Measurements from ENCODE around the gene MPDZ. TPM values are rescaled to one million over a fixed set of nuclear protein-coding genes. Genes with fewer than 3 reads are reported as not detected.

The MPDZ gene
- total and polyA plus RNA-seq, 4 donors, result 9.5 to 62.7 (median 16.2) TPM

DNA sequence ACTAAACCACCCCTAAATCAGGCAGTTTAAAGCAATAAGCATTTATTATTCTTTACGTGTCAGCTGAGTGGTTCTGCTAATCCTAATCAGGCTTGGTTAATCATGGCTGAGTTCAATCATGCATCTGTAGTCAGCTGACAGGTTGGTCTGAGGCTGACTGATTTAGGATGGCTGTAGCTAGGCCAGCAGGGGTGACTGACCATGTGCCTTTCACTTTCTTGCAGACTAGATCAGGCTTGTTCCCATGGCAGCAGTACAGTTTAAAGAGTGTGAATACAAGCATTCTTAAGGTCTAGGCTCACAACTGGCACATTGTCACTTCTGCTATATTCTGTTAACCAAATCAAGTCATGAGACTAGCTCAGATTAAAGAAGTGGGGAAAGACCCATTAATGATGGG lies 16.1 kb upstream of the MPDZ start:
- no peaks in the 10 kb centered on the region for H3K27me3 ChIP-seq (ENCODE audit: control insufficient read depth in 3 of 3, insufficient read depth in 3 of 3, low read length in 2 of 3)
- H3K27ac ChIP-seq (ENCODE audit: low read depth in 1 of 2, low read length in 1 of 2), result no peak overlapping the region
- DNase-seq, result no peak
- H3K9me3 ChIP-seq (ENCODE audit: control insufficient read depth in 4 of 4, insufficient read depth in 3 of 4, low read length in 3 of 4), result no peaks in the 10 kb centered on the region
- TF ChIP-seq, protein P1, sequence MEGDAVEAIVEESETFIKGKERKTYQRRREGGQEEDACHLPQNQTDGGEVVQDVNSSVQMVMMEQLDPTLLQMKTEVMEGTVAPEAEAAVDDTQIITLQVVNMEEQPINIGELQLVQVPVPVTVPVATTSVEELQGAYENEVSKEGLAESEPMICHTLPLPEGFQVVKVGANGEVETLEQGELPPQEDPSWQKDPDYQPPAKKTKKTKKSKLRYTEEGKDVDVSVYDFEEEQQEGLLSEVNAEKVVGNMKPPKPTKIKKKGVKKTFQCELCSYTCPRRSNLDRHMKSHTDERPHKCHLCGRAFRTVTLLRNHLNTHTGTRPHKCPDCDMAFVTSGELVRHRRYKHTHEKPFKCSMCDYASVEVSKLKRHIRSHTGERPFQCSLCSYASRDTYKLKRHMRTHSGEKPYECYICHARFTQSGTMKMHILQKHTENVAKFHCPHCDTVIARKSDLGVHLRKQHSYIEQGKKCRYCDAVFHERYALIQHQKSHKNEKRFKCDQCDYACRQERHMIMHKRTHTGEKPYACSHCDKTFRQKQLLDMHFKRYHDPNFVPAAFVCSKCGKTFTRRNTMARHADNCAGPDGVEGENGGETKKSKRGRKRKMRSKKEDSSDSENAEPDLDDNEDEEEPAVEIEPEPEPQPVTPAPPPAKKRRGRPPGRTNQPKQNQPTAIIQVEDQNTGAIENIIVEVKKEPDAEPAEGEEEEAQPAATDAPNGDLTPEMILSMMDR (IDR thresholded peaks at IDR 0.05; ENCODE audit: control extremely low read depth, extremely low read depth), result no peak
- H3K4me3 ChIP-seq, result no peak overlapping the region
- ATAC-seq (ENCODE audit: insufficient read depth, low FRiP score), result no peak
- no peaks in the 10 kb centered on the region for H3K36me3 ChIP-seq (ENCODE audit: control insufficient read depth in 4 of 4, insufficient read depth in 4 of 4, low read length in 4 of 4)
- WGBS, 2 donors, result 89 to 98% methylated on average over 1 of the region's 1 CpG
- peaks cover 0 to 2% (median 0%) of the 10 kb centered on the region in 5 donors for H3K4me1 ChIP-seq (ENCODE audit: control insufficient read depth in 5 of 5, insufficient read depth in 5 of 5, low read length in 5 of 5)
- no peak overlapping the region for H3K9ac ChIP-seq (ENCODE audit: insufficient read depth in 1 of 2, low read length in 2 of 2)

GRCh38 chr9:13292782-13293181 lies 13.3 kb upstream of the MPDZ start:
- H3K36me3 ChIP-seq (ENCODE audit: control insufficient read depth in 4 of 4, insufficient read depth in 4 of 4, low read length in 4 of 4), result no peaks in the 10 kb centered on the region
- H3K27ac ChIP-seq (ENCODE audit: low read depth in 1 of 2, low read length in 1 of 2), result no peak overlapping the region
- WGBS, 2 donors, result 82% methylated on average over 2 of the region's 2 CpGs
- TF ChIP-seq, protein P1 (IDR thresholded peaks at IDR 0.05; ENCODE audit: control extremely low read depth, extremely low read depth), result no peak
- no peaks in the 10 kb centered on the region for H3K27me3 ChIP-seq (ENCODE audit: control insufficient read depth in 3 of 3, insufficient read depth in 3 of 3, low read length in 2 of 3)
- ATAC-seq (ENCODE audit: insufficient read depth, low FRiP score) (no peak), DNase-seq (no peak)
- no peak overlapping the region for H3K9ac ChIP-seq (ENCODE audit: insufficient read depth in 1 of 2, low read length in 2 of 2)
- no peak overlapping the region for H3K4me3 ChIP-seq
- H3K9me3 ChIP-seq (ENCODE audit: control insufficient read depth in 4 of 4, insufficient read depth in 3 of 4, low read length in 3 of 4), result no peaks in the 10 kb centered on the region
- peaks cover 0 to 2% (median 0%) of the 10 kb centered on the region in 5 donors for H3K4me1 ChIP-seq (ENCODE audit: control insufficient read depth in 5 of 5, insufficient read depth in 5 of 5, low read length in 5 of 5)

- Histone ChIP-seq H3K4me1 (ENCODE audit: control insufficient read depth in 5 of 5, insufficient read depth in 5 of 5, low read length in 5 of 5) (peaks cover 0 to 2% (median 0%) of the 10 kb centered on the region in 5 donors), H3K36me3 (ENCODE audit: control insufficient read depth in 4 of 4, insufficient read depth in 4 of 4, low read length in 4 of 4) (no peaks in the 10 kb centered on the region), H3K9ac (ENCODE audit: insufficient read depth in 1 of 2, low read length in 2 of 2) (no peak overlapping the region), H3K27ac (ENCODE audit: low read depth in 1 of 2, low read length in 1 of 2) (no peak overlapping the region), H3K9me3 (ENCODE audit: control insufficient read depth in 4 of 4, insufficient read depth in 3 of 4, low read length in 3 of 4) (no peaks in the 10 kb centered on the region), H3K4me3 (no peak overlapping the region), H3K27me3 (ENCODE audit: control insufficient read depth in 3 of 3, insufficient read depth in 3 of 3, low read length in 2 of 3) (no peaks in the 10 kb centered on the region)
- no peak for ATAC-seq (ENCODE audit: insufficient read depth, low FRiP score)
- DNase-seq, result no peak
- TF ChIP-seq, protein P1 (IDR thresholded peaks at IDR 0.05; ENCODE audit: control extremely low read depth, extremely low read depth), result no peak
- WGBS, 2 donors, result 90 to 95% methylated on average over 3 of the region's 3 CpGs
These were observed 12.7 kb upstream of the MPDZ start for GRCh38 chr9:13292158-13292557.

DNA sequence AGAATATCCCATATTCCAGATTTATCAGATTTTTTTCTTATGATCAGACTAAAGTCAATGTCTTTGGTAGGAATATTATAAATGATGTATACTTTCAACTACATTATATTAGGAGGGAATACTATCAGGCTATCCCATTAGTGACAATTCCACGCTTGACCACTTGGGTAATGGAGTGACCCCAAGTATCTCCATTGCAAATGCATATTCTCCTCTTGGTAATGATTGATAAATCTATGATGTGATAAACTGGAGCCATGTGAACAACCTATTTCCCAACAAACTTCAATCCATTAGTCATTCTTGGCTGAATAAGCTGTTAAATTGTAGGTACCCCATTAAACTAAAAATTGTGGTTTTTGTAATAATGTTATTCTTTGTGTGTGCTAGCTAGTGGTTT lies 12.2 kb upstream of the MPDZ start:
- no peaks in the 10 kb centered on the region for H3K9me3 ChIP-seq (ENCODE audit: control insufficient read depth in 4 of 4, insufficient read depth in 3 of 4, low read length in 3 of 4)
- no peak for DNase-seq
- H3K36me3 ChIP-seq (ENCODE audit: control insufficient read depth in 4 of 4, insufficient read depth in 4 of 4, low read length in 4 of 4), result no peaks in the 10 kb centered on the region
- TF ChIP-seq, protein P1 (IDR thresholded peaks at IDR 0.05; ENCODE audit: control extremely low read depth, extremely low read depth), result no peak
- ATAC-seq (ENCODE audit: insufficient read depth, low FRiP score), result no peak
- H3K9ac ChIP-seq (ENCODE audit: insufficient read depth in 1 of 2, low read length in 2 of 2), result no peak overlapping the region
- peaks cover 0 to 2% (median 0%) of the 10 kb centered on the region in 5 donors for H3K4me1 ChIP-seq (ENCODE audit: control insufficient read depth in 5 of 5, insufficient read depth in 5 of 5, low read length in 5 of 5)
- 88 to 91% methylated on average over 1 of the region's 1 CpG for WGBS, 2 donors
- no peak overlapping the region for H3K4me3 ChIP-seq
- H3K27ac ChIP-seq (ENCODE audit: low read depth in 1 of 2, low read length in 1 of 2), result no peak overlapping the region
- H3K27me3 ChIP-seq (ENCODE audit: control insufficient read depth in 3 of 3, insufficient read depth in 3 of 3, low read length in 2 of 3), result no peaks in the 10 kb centered on the region

Data from lung (tissue), 12 donors.